ENCODE measurements around the gene EML6. TPM values are rescaled to one million over a fixed set of nuclear protein-coding genes. Genes with fewer than 3 reads are reported as not detected.

EML6 gene
- total RNA-seq, 1 experiment from 2014 or later: 6.6 TPM

GRCh38 chr2:54997826-54998225 lies 274.4 kb downstream of the EML6 start (continued):
- no peak for TF ChIP-seq ZBTB33 (IDR thresholded peaks at IDR 0.05; ENCODE audit: extremely low read depth, insufficient replicate concordance, low read length)
- no peak for TF ChIP-seq TCF7L2 (IDR thresholded peaks at IDR 0.05; ENCODE audit: borderline replicate concordance, extremely low read depth, insufficient read depth, insufficient read length)
- TF ChIP-seq ZFX (IDR thresholded peaks at IDR 0.05): no peak
- no peak for TF ChIP-seq POLR2A (IDR thresholded peaks at IDR 0.05; ENCODE audit: borderline replicate concordance, extremely low read depth, insufficient read depth, insufficient read length)
- no peak for TF ChIP-seq SRF (IDR thresholded peaks at IDR 0.05; ENCODE audit: low read depth)
- no peak for TF ChIP-seq EZH2 (IDR thresholded peaks at IDR 0.05)
- no peak for TF ChIP-seq EZH2phosphoT487 (IDR thresholded peaks at IDR 0.05; ENCODE audit: borderline replicate concordance)
- TF ChIP-seq ZNF274 (IDR thresholded peaks at IDR 0.05; ENCODE audit: low read depth, low read length): no peak
- no peak for TF ChIP-seq SIN3A (IDR thresholded peaks at IDR 0.05; ENCODE audit: low read depth)
- TF ChIP-seq ATF3 (IDR thresholded peaks at IDR 0.05): no peak
- no peak for TF ChIP-seq CBX3 (IDR thresholded peaks at IDR 0.05; ENCODE audit: low read depth)

GRCh38 chr2:54999182-54999581 lies 275.7 kb downstream of the EML6 start:
- no peaks in the 10 kb centered on the region for H3K9me3 ChIP-seq (ENCODE audit: control insufficient read depth in 1 of 2, insufficient read depth in 1 of 2, low read depth in 1 of 2, low read length in 2 of 2)
- no peaks in the 10 kb centered on the region for H3K9me2 ChIP-seq (ENCODE audit: insufficient read depth)
- DNase-seq (ENCODE audit: low read depth, low spot score) (no peak), ATAC-seq (no peak)
- no peaks in the 10 kb centered on the region for H3K36me3 ChIP-seq (ENCODE audit: control insufficient read depth in 1 of 2, insufficient read depth in 2 of 2, low read length in 2 of 2)
- peaks cover 100% of the 10 kb centered on the region for H3K79me2 ChIP-seq (ENCODE audit: insufficient read depth, low read length)
- RAD21 ChIA-PET (ENCODE audit: low non-redundant PET in 1 of 2, low total read pairs in 2 of 2, uncharacterized antibody in 2 of 2, unreplicated experiment in 2 of 2): no interaction called here
- no peak overlapping the region for H3K4me2 ChIP-seq (ENCODE audit: low read length)
- POLR2A ChIA-PET: no interaction called here
- H3K4me3 ChIP-seq (replicated peaks in 1 of 2; ENCODE audit: low read depth in 1 of 2, low read length in 2 of 2): no peak overlapping the region
- no peak overlapping the region for H3K9ac ChIP-seq (ENCODE audit: low read length)
- H3K27ac ChIP-seq (ENCODE audit: low read depth, low read length): no peak overlapping the region
- TF ChIP-seq ATF3 (IDR thresholded peaks at IDR 0.05) (no peak), ZBTB33 (IDR thresholded peaks at IDR 0.05; ENCODE audit: extremely low read depth, insufficient replicate concordance, low read length) (no peak), EGR1 (IDR thresholded peaks at IDR 0.05; ENCODE audit: low read depth) (no peak), TCF7L2 (IDR thresholded peaks at IDR 0.05; ENCODE audit: borderline replicate concordance, extremely low read depth, insufficient read depth, insufficient read length) (no peak)
- no peak overlapping the region for H2AFZ ChIP-seq (ENCODE audit: low read depth, low read length, poor library complexity, severe bottlenecking)
- CTCF ChIA-PET: no interaction called here
- intact Hi-C loops (cut with micrococcal nuclease): no loop called here
- H4K20me1 ChIP-seq (ENCODE audit: insufficient read depth): peaks cover 62% of the 10 kb centered on the region
- peaks cover 7 to 8% of the 10 kb centered on the region in 2 experiments; a peak in 2 of 4 replicates for H3K4me1 ChIP-seq (ENCODE audit: control insufficient read depth in 1 of 2, insufficient read depth in 2 of 2, low read length in 2 of 2)
- no TSS peak for BruUV-seq (replicated peaks)
- no peaks in the 10 kb centered on the region for H3K27me3 ChIP-seq (ENCODE audit: insufficient read depth, low read length)

All from HCT116 (cell line).